Measurements from ENCODE around the gene PGBD2.
A peak's percentile ranks its signal among the peaks of the same experiment; 100 is the strongest.
"Not testable (repeated sequence)": the region's sequence is repeated elsewhere in the genome, so short reads cannot be mapped to it uniquely, and the experiment has no call there.

The PGBD2 gene

DNA sequence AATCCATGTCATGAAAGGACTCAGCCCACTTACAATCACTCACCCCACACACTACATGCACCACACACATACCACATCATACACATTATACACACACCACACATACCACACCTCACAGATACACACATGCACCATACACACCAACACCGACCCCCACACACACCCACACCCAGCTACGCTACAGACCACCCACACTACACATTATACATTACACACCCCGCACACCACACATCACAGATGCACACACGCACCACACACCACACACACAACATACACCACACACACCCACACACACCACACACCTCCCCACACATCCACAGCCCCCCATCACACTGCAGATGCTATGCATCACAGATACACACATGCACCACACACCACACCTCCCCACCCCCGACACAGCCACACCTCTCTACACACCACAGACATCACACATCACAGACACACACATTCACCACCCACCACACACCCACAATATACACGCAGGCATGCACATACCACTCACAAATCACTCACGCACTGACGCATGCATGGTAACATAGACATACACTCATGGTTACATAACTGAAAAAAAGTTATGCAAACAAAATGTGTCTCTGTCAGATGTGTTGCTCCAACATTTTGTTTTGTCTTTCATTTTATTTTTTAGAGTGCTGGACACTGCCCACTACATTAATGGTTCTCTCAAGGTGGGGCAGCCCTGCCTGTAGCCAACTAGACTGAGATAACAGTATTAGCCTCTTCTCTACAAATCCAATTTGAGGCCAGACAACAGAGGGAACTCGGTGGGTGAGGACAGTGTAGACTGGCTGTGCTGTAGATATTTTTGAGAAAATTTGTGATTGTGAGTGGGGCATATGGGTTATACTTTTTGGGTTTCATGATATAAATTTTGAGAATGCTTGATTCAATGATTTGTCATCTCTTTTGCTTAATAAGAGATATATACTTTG, 15.2 kb upstream of the PGBD2 start:
- DNase-seq (ENCODE audit: low spot score), result no peak

- no peak for DNase-seq (ENCODE audit: low spot score)
Measured at GRCh38 chr1:248891758-248892157, 14.3 kb upstream of the PGBD2 start.

DNA sequence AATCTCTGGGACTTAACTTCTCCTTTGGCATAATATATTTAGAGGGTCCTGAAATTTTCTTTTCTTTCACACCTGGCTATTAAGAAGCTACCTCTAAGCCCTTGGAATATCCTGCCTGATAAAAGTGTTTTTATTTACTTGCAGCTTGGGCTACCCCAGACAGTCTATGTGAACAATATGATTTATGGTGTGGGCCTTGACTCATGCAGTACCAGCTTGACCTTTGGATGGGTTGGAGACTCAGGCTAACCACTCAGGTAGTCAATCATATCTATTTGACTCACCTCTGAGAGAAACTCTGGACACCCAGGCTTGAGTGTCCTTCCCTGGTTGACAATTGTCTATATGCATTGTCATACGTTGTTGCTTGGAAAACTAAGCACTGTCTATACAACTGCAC, 13.4 kb upstream of the PGBD2 start:
- DNase-seq (ENCODE audit: low spot score), result peak; percentile 30

GRCh38 chr1:248894837-248895236, 11.2 kb upstream of the PGBD2 start:
- DNase-seq (ENCODE audit: low spot score), result no peak

DNA sequence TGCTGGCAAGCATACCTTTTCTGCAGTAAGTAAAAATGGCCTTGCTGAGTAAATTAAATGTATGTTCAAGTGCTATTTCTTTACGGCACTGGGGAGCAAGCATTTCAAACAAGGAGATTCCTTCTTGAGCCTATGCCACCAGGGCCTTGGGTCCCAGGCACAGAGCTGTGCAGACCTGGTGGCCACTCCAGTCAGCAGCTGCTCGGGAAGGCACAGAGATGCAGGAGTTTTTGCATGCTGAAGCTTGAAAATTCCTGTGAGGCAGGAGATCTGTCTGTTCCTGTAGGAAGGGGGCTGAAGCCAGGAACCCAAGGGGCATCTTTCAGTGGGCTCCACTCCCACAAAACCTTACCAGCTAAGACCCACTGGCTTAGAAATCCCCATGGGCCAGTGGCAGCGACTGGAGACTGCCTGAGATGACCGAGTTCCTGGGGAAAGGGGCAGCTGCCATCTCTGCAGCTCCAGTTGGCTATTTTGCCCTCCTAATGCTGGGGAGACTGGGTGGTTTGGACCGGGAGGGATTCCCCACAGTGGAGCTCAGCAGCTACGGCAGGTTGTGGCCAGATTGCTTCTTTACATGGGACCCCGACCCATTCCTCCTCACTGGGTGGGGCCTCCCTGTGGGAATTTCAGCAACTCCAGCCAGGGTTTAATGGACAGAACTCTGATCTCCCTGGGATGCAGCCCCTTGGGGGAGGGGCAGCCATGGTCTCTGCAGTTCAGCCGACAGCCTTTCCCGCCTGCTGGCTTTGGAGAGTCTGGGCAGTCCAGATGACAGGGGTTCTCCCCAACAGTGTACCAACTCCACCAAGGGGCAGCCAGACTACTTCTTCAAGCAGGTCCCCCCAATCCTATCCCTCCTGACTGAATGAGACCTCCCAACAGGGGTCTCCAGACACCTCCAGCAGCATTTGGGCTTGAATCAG, 8.4 kb upstream of the PGBD2 start:
- no peak for DNase-seq (ENCODE audit: low spot score)

GRCh38 chr1:248900637-248901036, 5.4 kb upstream of the PGBD2 start:
- no peak for DNase-seq (ENCODE audit: low spot score)

GRCh38 chr1:248901578-248901977, 4.5 kb upstream of the PGBD2 start:
- DNase-seq (ENCODE audit: low spot score), result no peak

- no peak for DNase-seq (ENCODE audit: low spot score)
Measured at GRCh38 chr1:248904437-248905216, 1.4 kb upstream of the PGBD2 start.

DNA sequence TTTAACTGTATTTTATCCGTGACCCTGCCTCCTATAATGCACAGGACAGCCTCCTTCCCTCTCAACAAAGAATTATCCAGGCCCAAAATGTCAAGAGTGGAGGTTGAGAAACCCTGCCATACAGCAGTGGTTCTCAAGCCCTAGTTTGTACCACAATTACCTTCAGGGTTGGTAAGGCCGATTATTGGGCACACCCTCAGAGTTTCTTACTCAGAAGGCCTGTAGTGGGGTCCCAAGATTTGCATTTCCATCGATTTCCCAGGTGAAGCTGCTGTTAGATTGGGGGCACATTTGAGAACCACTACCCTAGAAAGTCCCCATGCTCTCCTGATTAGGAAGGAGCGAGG, 400 bp upstream of the PGBD2 start:
- no peak for DNase-seq (ENCODE audit: low spot score)

DNA sequence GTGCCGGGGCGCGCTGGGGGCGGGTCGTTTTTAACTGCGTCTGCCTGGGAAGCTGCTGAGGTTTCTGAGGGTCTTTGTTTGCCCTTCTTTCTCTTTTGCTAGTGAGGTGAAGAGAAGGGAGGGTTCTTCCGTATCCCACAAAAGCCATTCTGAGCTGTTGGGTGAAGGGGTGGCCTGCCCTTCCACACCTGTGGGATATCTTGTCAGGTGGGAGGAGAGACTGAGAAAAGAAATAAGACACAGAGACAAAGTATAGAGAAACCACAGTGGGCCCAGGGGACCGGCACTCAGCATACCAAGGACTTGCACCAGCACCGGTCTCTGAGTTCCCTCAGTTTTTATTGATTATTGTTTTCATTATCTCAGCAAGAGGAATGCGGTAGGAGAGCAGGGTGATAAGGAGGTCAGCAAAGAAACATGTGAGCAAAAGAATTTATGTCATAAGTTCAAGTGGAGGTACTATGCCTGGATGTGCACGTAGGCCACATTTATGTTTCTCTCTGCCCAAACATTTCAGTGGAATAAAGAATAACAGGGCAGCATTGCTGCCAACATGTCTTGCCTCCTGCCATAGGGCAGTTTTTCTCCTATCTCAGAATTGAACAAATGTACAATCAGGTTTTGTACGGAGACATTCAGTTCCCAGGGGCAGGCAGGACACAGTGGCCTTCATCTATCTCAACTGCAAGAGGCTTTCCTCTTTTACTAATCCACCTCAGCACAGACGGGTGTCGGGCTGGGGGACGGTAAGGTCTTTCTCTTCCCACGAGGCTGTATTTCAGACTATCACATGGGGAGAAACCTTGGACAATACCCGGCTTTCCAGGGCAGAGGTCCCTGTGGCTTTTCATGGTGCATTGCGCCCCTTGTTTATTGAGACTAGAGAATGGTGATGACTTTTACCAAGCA, 972 bp downstream of the PGBD2 start:
- peak; percentile 18 for DNase-seq (ENCODE audit: low spot score)

- DNase-seq (ENCODE audit: low spot score), result no peak
Measured at GRCh38 chr1:248910761-248911160, 4.7 kb downstream of the PGBD2 start.

DNA sequence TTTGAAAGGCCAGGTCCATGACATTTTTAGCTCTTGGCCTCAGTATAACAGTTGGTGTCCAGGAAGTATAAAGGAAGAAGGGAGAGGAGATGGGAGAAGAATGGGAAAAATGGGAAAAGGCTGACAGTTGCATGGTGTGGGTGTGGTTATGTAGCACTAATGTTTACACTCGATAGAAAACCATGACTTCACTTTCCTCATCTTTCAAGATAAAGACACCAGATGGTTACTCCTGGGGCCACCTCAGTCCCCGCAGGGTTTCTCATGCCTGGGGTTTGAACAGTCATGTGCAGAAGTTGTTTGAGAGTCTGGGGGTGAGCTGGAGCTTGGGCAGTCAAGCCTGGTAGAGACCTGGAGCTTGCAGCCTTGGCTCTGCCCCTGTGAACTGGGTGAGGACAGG, 7.9 kb downstream of the PGBD2 start:
- DNase-seq (ENCODE audit: low spot score), result no peak

DNA sequence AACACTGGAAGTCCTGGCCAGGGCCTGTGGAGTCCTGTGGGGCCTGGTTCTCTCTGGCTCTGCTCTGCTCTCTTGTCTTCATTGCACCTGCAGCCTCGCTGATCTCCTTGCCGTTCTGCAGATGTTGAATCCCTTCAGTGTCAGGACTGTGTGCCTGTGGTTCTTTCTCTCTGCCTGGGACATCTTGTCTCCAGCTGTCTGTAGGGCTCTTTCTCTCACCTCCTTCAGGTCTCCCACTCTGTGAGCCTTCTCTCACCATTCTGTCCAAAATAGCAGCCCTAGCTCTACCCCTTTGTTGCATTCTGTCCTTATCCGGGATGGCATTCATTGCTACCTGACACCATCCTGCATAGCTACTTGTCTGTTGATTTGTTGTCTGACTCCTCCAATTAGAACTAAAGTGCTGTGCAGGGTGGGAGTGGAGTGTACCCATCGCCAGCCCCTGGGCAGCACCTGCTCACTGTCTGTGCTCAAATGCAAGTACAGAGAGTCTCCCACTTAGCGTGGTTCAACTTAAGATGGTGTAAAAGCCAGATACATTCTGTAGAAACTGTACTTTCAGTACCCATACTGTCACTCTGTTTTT, 8.9 kb downstream of the PGBD2 start:
- DNase-seq (ENCODE audit: low spot score), result no peak

- no peak for DNase-seq (ENCODE audit: low spot score)
Measured at GRCh38 chr1:248918131-248918530, 12.1 kb downstream of the PGBD2 start.

DNA sequence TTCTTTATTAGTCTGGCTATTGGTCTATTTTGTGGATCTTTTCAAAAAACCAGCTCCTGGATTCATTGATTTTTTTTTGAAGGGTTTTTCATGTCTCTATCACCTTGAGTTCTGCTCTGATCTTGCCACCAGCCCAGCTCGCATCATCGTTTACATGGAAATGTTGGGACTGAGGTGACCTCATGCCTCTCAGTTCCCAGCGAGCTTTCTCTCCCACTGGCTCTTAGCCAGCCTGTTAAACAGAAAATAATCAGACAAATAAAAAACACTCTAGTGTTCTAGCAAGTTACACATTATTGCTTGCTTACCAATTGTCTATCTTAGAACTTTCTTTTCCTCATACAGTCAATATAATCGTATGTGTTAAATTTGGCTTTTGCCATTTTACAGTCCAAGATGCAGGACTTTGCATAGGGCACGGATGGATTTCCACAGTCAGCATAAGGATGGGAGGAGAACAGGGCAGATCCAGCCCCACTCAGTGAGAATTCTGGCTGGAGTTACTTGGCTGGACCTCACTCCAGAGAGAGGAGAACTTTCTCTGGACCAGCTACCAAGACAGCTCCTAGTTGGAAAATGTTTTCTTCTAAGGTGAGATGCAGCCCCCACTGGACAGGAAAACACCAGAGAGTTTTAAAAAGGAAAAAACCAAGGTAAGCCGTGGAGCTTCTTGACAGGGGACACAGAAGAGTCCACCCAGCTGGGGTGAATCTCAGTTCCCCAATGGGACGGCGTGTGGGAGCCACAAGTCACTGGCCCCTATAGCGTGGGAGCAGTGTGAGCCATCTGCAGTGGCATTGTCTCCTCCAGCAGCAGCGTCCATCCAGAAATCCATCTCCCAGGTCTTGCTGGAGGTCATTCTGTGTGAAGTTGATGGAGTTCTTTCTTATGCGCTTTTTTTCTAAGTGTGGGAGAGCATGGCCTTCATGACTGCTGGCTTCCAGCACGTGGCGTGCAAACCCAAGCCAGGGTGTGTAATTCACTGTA, 17.6 kb downstream of the PGBD2 start:
- DNase-seq (ENCODE audit: low spot score), result no peak

GRCh38 chr1:248924696-248925532, 18.9 kb downstream of the PGBD2 start:
- DNase-seq (ENCODE audit: low spot score), result peak; percentile 87

GRCh38 chr1:248925859-248926258, 19.8 kb downstream of the PGBD2 start:
- DNase-seq (ENCODE audit: low spot score), result not testable (repeated sequence)

GRCh38 chr1:248926401-248927182, 20.6 kb downstream of the PGBD2 start:
- peak; percentile 53 for DNase-seq (ENCODE audit: low spot score)
